SK-N-SH (cell line): ENCODE measurements around the gene HDLBP. TPM values are rescaled to one million over a fixed set of nuclear protein-coding genes. Genes with fewer than 3 reads are reported as not detected.

Source experiments
- CTCF ChIA-PET: fragments of 300-600, 350-600 bp; formaldehyde crosslinking; extraction: SDS; loops from one replicate; lab custom pipeline; 2021; lab: Yijun Ruan, JAX
- POLR2A ChIA-PET: fragments of 350-600 bp; sonication (Branson Sonifier 250); formaldehyde crosslinking; extraction: SDS; loops from one replicate; lab custom pipeline; 2020; ENCODE audit warnings: antibody characterized with exemption, inconsistent platforms; lab: Yijun Ruan, JAX
- DNase-seq: peaks from one replicate; pipeline ENCODE4 v3.0.0; 2012
- H2AFZ ChIP-seq: fragments of 200-600 bp; sonication (generic); 2 replicates; pipeline ENCODE4 v1.8.1; 2016; ENCODE audit warnings: antibody characterized with exemption, mild to moderate bottlenecking, low read depth
- H3F3A ChIP-seq: fragments of 200-600 bp; sonication (generic); replicated peaks from 2 replicates; pipeline ENCODE3; 2016; ENCODE audit warnings: antibody characterized with exemption, mild to moderate bottlenecking; ENCODE audit not compliant: insufficient read depth
- H3K27ac ChIP-seq, 2 experiments: fragments of 200-500 bp in 1 of 2; fragments of 200-600 bp in 1 of 2; sonication (Bioruptor generic) in 1 of 2; sonication (generic), shearing (Covaris generic) in 1 of 2; 2 replicates each; pipeline versions ENCODE4 v1.5.1 to v1.6.1; 2014 to 2016; ENCODE audit warnings: low read depth in 2 of 2, inconsistent platforms in 1 of 2, low read length in 1 of 2, mild to moderate bottlenecking in 1 of 2, mixed read lengths in 1 of 2
- H3K27me3 ChIP-seq: fragments of 200-600 bp; sonication (generic), shearing (Covaris generic); 2 replicates; pipeline ENCODE4 v1.6.1; 2016; ENCODE audit warnings: mixed run types; ENCODE audit not compliant: insufficient read depth
- H3K36me3 ChIP-seq, 2 experiments: fragments of 200-500 bp in 1 of 2; fragments of 200-600 bp in 1 of 2; sonication (Bioruptor generic) in 1 of 2; sonication (generic) in 1 of 2; replicated peaks in 1 of 2; 2 replicates each; pipeline versions ENCODE3 to v1.5.1; 2014 to 2016; ENCODE audit warnings: low read length in 1 of 2, mild to moderate bottlenecking in 1 of 2; ENCODE audit not compliant: insufficient read depth in 2 of 2, control insufficient read depth in 1 of 2
- H3K4me1 ChIP-seq, 2 experiments: fragments of 200-500 bp in 1 of 2; fragments of 200-600 bp in 1 of 2; sonication (Bioruptor generic) in 1 of 2; sonication (generic), shearing (Covaris generic) in 1 of 2; 2 replicates each; pipeline versions ENCODE4 v1.5.1 to v1.6.1; 2014 to 2016; ENCODE audit warnings: low read depth in 1 of 2, low read length in 1 of 2, mixed run types in 1 of 2; ENCODE audit not compliant: insufficient read depth in 2 of 2, control insufficient read depth in 1 of 2
- H3K4me2 ChIP-seq: fragments of 200-600 bp; sonication (generic), shearing (Covaris generic); 2 replicates; pipeline ENCODE4 v1.6.1; 2017; ENCODE audit warnings: mixed run types
- H3K4me3 ChIP-seq, 2 experiments: fragments of 200-500 bp in 1 of 2; fragments of 200-600 bp in 1 of 2; sonication (Bioruptor generic) in 1 of 2; sonication (generic), shearing (Covaris generic) in 1 of 2; 2 replicates each; pipeline versions ENCODE4 v1.5.1 to v1.8.1; 2014 to 2016; ENCODE audit warnings: low read depth in 2 of 2, inconsistent platforms in 1 of 2, low read length in 1 of 2, mild to moderate bottlenecking in 1 of 2, mixed read lengths in 1 of 2, moderate library complexity in 1 of 2
- H3K79me2 ChIP-seq: fragments of 200-600 bp; sonication (generic); 2 replicates; pipeline ENCODE4 v1.8.1; 2017; ENCODE audit warnings: mild to moderate bottlenecking; ENCODE audit not compliant: insufficient read depth
- H3K9ac ChIP-seq: fragments of 200-600 bp; sonication (generic); 2 replicates; pipeline ENCODE4 v1.6.1; 2017; ENCODE audit warnings: mixed run types
- H3K9me2 ChIP-seq: fragments of 200-600 bp; sonication (generic); 2 replicates; pipeline ENCODE4 v1.6.1; 2017; ENCODE audit warnings: mixed run types
- H3K9me3 ChIP-seq: fragments of 200-600 bp; sonication (generic); 2 replicates; pipeline ENCODE4 v1.6.1; 2017; ENCODE audit warnings: mixed run types, mild to moderate bottlenecking, moderate library complexity
- H4K20me1 ChIP-seq: fragments of 200-600 bp; sonication (generic); 2 replicates; pipeline ENCODE4 v1.6.1; 2017; ENCODE audit warnings: mild to moderate bottlenecking, mixed run types; ENCODE audit not compliant: insufficient read depth
- ELF1 ChIP-seq: IDR thresholded peaks from 2 replicates; pipeline ENCODE4 v1.4.0; 2012
- FOSL2 ChIP-seq: IDR thresholded peaks from 2 replicates; pipeline ENCODE4 v1.4.0; 2012; ENCODE audit warnings: low read depth, mild to moderate bottlenecking, moderate library complexity, borderline replicate concordance
- FOXJ3 ChIP-seq: sonication (generic); formaldehyde crosslinking; IDR thresholded peaks from 2 replicates; pipeline ENCODE4 v1.5.1; 2020; ENCODE audit warnings: mild to moderate bottlenecking, missing genetic modification reagents
- GATA2 ChIP-seq: sonication (generic); formaldehyde crosslinking; IDR thresholded peaks from 2 replicates; pipeline ENCODE4 v1.5.0; 2020; ENCODE audit warnings: mild to moderate bottlenecking, missing genetic modification reagents
- IRF3 ChIP-seq: fragments of 150-350 bp; IDR thresholded peaks from 2 replicates; pipeline ENCODE4 v1.6.1; 2016; ENCODE audit warnings: mild to moderate bottlenecking, low read depth, low read length
- JUND ChIP-seq: IDR thresholded peaks from 2 replicates; pipeline ENCODE4 v1.4.0; 2012
- MAX ChIP-seq: IDR thresholded peaks from 2 replicates; pipeline ENCODE4 v1.4.0; 2012; ENCODE audit warnings: low read depth
- MEF2A ChIP-seq: IDR thresholded peaks from 2 replicates; pipeline ENCODE4 v1.4.0; 2012; ENCODE audit warnings: low read depth, borderline replicate concordance
- NFIC ChIP-seq: IDR thresholded peaks from 2 replicates; pipeline ENCODE4 v1.4.0; 2012; ENCODE audit warnings: borderline replicate concordance
- RCOR1 ChIP-seq: fragments of 150-350 bp; IDR thresholded peaks from 2 replicates; pipeline ENCODE4 v1.6.1; 2017; ENCODE audit warnings: antibody characterized with exemption, low read length
- RFX5 ChIP-seq: IDR thresholded peaks from 2 replicates; pipeline ENCODE4 v1.6.1; 2012; ENCODE audit warnings: mild to moderate bottlenecking, improper control_type of control experiment, low read length
- RXRA ChIP-seq: IDR thresholded peaks from 2 replicates; pipeline ENCODE4 v1.4.0; 2012; ENCODE audit warnings: low read depth, mild to moderate bottlenecking, borderline replicate concordance
- SMC3 ChIP-seq: IDR thresholded peaks from 2 replicates; pipeline ENCODE4 v1.6.1; 2012; ENCODE audit warnings: low read depth, low read length, improper control_type of control experiment
- TAF1 ChIP-seq: IDR thresholded peaks from 2 replicates; pipeline ENCODE4 v1.6.1; 2012; ENCODE audit warnings: low read depth, mild to moderate bottlenecking, low read length, moderate library complexity, borderline replicate concordance
- TEAD4 ChIP-seq: IDR thresholded peaks from 2 replicates; pipeline ENCODE4 v1.4.0; 2012; ENCODE audit warnings: mild to moderate bottlenecking, borderline replicate concordance; ENCODE audit not compliant: insufficient read depth
- YY1 ChIP-seq: IDR thresholded peaks from 2 replicates; pipeline ENCODE4 v1.4.0; 2012; ENCODE audit warnings: low read depth, mild to moderate bottlenecking
- WGBS: methylation state at CpG from one replicate; pipeline ENCODE4 v1.1.6; 2017; ENCODE audit warnings: low lambda C conversion rate; 5-methylcytosine and 5-hydroxymethylcytosine counted together
- polyA plus RNA-seq, 3 experiments: library from polyadenylated mRNA; depleted of rRNA; stranded (reverse); fragments of >200 nt; gene quantifications; 2 replicates each; pipeline ENCODE4 v1.2.3, GENCODE V29; 2012
- TF ChIP-seq, protein P1 (sequence below): IDR thresholded peaks from 2 replicates; pipeline ENCODE4; 2012
- TF ChIP-seq, protein P2 (sequence below): IDR thresholded peaks from 2 replicates; pipeline ENCODE4 v1.6.1; 2012; ENCODE audit warnings: mild to moderate bottlenecking, low read depth, low read length, moderate library complexity
- TF ChIP-seq, protein P3 (sequence below): IDR thresholded peaks from 2 replicates; pipeline ENCODE4 v1.4.0; 2012; ENCODE audit warnings: low read depth, borderline replicate concordance

HDLBP gene
- polyA plus RNA-seq, 1 of the 3 experiments (the other 2 are of a cell fraction), result 263 TPM

DNA sequence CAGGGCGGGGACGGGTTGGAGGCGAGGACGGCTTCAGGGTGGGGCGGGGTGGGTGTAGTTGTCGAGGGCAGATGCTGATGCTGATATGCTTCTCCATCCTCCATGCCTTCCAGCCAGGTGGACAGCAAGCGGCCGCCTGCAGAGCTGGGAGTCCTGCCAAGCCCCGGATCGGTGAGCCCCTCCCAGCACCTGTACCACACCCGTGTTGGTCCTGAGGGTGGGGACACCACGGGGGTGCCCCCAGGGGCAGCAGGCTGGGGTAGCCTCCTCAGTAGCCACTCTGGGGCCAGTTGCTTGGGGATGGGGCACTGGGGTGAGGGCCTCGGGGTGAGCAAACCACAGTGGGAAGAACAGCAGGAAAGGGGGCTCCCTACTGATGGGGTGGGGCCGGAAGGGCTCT is 124.4 kb downstream of the HDLBP start:
- DNase-seq, result no peak

GRCh38 chr2:241190291-241190981 is 125.0 kb downstream of the HDLBP start:
- Histone ChIP-seq H3K27ac (no peak overlapping the region), H3K4me2 (no peak overlapping the region), H2AFZ (no peak overlapping the region), H3K9ac (no peak overlapping the region), H3K9me2 (no peaks in the 10 kb centered on the region), H3K27me3 (no peaks in the 10 kb centered on the region), H3K4me3 (no peak overlapping the region), H3K4me1 (no peaks in the 10 kb centered on the region), H3F3A (no peaks in the 10 kb centered on the region), H3K9me3 (no peaks in the 10 kb centered on the region), H3K36me3 (no peaks in the 10 kb centered on the region), H4K20me1 (no peaks in the 10 kb centered on the region), H3K79me2 (no peaks in the 10 kb centered on the region)
- POLR2A ChIA-PET, result no interaction called here
- CTCF ChIA-PET, result no interaction called here
- peak; percentile 29 for DNase-seq
- 89% methylated on average over 3 of the region's 19 CpGs for WGBS
- TF ChIP-seq SMC3, result no peak
- TF ChIP-seq YY1, result no peak
- no peak for TF ChIP-seq IRF3
- TF ChIP-seq, protein P1, sequence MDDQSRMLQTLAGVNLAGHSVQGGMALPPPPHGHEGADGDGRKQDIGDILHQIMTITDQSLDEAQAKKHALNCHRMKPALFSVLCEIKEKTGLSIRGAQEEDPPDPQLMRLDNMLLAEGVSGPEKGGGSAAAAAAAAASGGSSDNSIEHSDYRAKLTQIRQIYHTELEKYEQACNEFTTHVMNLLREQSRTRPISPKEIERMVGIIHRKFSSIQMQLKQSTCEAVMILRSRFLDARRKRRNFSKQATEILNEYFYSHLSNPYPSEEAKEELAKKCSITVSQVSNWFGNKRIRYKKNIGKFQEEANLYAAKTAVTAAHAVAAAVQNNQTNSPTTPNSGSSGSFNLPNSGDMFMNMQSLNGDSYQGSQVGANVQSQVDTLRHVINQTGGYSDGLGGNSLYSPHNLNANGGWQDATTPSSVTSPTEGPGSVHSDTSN, result no peak
- no peak for TF ChIP-seq ELF1
- TF ChIP-seq JUND, result no peak
- TF ChIP-seq MEF2A, result no peak
- TF ChIP-seq FOXJ3 (CRISPR knock-in tag), result no peak
- no peak for TF ChIP-seq FOSL2
- TF ChIP-seq, protein P2, sequence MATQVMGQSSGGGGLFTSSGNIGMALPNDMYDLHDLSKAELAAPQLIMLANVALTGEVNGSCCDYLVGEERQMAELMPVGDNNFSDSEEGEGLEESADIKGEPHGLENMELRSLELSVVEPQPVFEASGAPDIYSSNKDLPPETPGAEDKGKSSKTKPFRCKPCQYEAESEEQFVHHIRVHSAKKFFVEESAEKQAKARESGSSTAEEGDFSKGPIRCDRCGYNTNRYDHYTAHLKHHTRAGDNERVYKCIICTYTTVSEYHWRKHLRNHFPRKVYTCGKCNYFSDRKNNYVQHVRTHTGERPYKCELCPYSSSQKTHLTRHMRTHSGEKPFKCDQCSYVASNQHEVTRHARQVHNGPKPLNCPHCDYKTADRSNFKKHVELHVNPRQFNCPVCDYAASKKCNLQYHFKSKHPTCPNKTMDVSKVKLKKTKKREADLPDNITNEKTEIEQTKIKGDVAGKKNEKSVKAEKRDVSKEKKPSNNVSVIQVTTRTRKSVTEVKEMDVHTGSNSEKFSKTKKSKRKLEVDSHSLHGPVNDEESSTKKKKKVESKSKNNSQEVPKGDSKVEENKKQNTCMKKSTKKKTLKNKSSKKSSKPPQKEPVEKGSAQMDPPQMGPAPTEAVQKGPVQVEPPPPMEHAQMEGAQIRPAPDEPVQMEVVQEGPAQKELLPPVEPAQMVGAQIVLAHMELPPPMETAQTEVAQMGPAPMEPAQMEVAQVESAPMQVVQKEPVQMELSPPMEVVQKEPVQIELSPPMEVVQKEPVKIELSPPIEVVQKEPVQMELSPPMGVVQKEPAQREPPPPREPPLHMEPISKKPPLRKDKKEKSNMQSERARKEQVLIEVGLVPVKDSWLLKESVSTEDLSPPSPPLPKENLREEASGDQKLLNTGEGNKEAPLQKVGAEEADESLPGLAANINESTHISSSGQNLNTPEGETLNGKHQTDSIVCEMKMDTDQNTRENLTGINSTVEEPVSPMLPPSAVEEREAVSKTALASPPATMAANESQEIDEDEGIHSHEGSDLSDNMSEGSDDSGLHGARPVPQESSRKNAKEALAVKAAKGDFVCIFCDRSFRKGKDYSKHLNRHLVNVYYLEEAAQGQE, result no peak
- TF ChIP-seq TEAD4, result no peak
- TF ChIP-seq RFX5, result no peak
- TF ChIP-seq RCOR1, result no peak
- no peak for TF ChIP-seq RXRA
- TF ChIP-seq GATA2 (CRISPR knock-in tag), result no peak
- no peak for TF ChIP-seq TAF1
- TF ChIP-seq, protein P3, sequence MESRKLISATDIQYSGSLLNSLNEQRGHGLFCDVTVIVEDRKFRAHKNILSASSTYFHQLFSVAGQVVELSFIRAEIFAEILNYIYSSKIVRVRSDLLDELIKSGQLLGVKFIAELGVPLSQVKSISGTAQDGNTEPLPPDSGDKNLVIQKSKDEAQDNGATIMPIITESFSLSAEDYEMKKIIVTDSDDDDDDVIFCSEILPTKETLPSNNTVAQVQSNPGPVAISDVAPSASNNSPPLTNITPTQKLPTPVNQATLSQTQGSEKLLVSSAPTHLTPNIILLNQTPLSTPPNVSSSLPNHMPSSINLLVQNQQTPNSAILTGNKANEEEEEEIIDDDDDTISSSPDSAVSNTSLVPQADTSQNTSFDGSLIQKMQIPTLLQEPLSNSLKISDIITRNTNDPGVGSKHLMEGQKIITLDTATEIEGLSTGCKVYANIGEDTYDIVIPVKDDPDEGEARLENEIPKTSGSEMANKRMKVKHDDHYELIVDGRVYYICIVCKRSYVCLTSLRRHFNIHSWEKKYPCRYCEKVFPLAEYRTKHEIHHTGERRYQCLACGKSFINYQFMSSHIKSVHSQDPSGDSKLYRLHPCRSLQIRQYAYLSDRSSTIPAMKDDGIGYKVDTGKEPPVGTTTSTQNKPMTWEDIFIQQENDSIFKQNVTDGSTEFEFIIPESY, result no peak
- TF ChIP-seq NFIC, result no peak

More for the DNA sequence above, 124.4 kb downstream of the HDLBP start:
- WGBS, result 80% methylated on average over 2 of the region's 14 CpGs
- H3K4me3 ChIP-seq, result no peak overlapping the region
- no peaks in the 10 kb centered on the region for H3K9me2 ChIP-seq
- H2AFZ ChIP-seq, result no peak overlapping the region
- H3K4me1 ChIP-seq, result no peaks in the 10 kb centered on the region
- ChIA-PET CTCF (no interaction called here), POLR2A (interaction anchor here (0.7 kb wide), 1 partner anchor 19 kb away, joined by 3 read pairs; no protein-coding TSS in a partner anchor)
- H3K36me3 ChIP-seq, result no peaks in the 10 kb centered on the region
- TF ChIP-seq FOSL2, result no peak
- TF ChIP-seq MAX, result no peak
- H3K4me2 ChIP-seq, result no peak overlapping the region
- H3K27ac ChIP-seq, result no peak overlapping the region
- H3K9ac ChIP-seq, result no peak overlapping the region
- H3F3A ChIP-seq, result no peaks in the 10 kb centered on the region
- H4K20me1 ChIP-seq, result no peaks in the 10 kb centered on the region
- H3K27me3 ChIP-seq, result no peaks in the 10 kb centered on the region
- no peaks in the 10 kb centered on the region for H3K9me3 ChIP-seq
- H3K79me2 ChIP-seq, result no peaks in the 10 kb centered on the region
